Neural progenitor cell (in vitro differentiated cells): ENCODE results near the gene VSTM4.

Source experiments
- EZH2 ChIP-seq: fragments of 200-600 bp; sonication (generic); IDR thresholded peaks from 2 replicates; pipeline ENCODE4 v1.6.1; 2017; ENCODE audit warnings: antibody characterized with exemption, mild to moderate bottlenecking, moderate library complexity
- EZH2phosphoT487 ChIP-seq: fragments of 200-600 bp; sonication (generic); IDR thresholded peaks from 2 replicates; pipeline ENCODE4 v1.6.1; 2017; ENCODE audit warnings: antibody characterized with exemption
- TF ChIP-seq, protein P1 (sequence below): fragments of 200-600 bp; sonication (generic); IDR thresholded peaks from 2 replicates; pipeline ENCODE4 v1.5.1; 2017; ENCODE audit warnings: antibody characterized with exemption, mild to moderate bottlenecking

DNA sequence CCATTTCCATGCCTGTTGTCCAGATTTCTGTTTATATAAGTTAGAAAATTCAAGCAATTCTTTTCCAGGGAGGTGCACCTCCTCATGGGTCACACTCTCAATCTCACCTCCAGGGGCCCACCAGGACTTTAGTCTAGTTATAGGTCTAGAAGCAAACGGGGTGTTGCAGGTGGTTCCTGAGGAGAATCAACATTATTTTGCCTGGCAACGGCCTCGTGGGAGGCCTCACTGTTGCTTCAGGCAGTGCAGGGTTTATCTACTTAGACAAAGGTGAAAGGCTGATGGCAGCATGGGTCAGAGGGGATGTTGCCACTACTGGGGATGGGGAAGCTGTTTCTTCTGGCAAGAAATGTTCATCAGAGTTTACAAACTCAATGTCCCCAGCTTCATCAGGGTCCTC is 119.0 kb downstream of the VSTM4 start:
- TF ChIP-seq, protein P1, sequence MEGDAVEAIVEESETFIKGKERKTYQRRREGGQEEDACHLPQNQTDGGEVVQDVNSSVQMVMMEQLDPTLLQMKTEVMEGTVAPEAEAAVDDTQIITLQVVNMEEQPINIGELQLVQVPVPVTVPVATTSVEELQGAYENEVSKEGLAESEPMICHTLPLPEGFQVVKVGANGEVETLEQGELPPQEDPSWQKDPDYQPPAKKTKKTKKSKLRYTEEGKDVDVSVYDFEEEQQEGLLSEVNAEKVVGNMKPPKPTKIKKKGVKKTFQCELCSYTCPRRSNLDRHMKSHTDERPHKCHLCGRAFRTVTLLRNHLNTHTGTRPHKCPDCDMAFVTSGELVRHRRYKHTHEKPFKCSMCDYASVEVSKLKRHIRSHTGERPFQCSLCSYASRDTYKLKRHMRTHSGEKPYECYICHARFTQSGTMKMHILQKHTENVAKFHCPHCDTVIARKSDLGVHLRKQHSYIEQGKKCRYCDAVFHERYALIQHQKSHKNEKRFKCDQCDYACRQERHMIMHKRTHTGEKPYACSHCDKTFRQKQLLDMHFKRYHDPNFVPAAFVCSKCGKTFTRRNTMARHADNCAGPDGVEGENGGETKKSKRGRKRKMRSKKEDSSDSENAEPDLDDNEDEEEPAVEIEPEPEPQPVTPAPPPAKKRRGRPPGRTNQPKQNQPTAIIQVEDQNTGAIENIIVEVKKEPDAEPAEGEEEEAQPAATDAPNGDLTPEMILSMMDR, result no peak
- TF ChIP-seq EZH2 (no peak), EZH2phosphoT487 (no peak)
